Skin epidermis (tissue), 12 donors: ENCODE results near the gene MYO16.
"Not testable (repeated sequence)": the region's sequence is repeated elsewhere in the genome, so short reads cannot be mapped to it uniquely, and the experiment has no call there.

Experiments used
- H3K27ac ChIP-seq, 21 experiments: fragments of 200-600 bp; sonication (generic) in 11 of 21; one replicate each; pipeline ENCODE4 v1.5.0; 2020; ENCODE audit warnings: mild to moderate bottlenecking in 3 of 21, inconsistent platforms in 2 of 21, moderate library complexity in 2 of 21
- H3K4me3 ChIP-seq, 7 experiments: fragments of 200-600 bp; sonication (generic) in 2 of 7; one replicate each; pipeline ENCODE4 v1.5.0; 2020; ENCODE audit warnings: inconsistent platforms in 2 of 7, mild to moderate bottlenecking in 2 of 7, moderate library complexity in 1 of 7

The MYO16 gene

DNA sequence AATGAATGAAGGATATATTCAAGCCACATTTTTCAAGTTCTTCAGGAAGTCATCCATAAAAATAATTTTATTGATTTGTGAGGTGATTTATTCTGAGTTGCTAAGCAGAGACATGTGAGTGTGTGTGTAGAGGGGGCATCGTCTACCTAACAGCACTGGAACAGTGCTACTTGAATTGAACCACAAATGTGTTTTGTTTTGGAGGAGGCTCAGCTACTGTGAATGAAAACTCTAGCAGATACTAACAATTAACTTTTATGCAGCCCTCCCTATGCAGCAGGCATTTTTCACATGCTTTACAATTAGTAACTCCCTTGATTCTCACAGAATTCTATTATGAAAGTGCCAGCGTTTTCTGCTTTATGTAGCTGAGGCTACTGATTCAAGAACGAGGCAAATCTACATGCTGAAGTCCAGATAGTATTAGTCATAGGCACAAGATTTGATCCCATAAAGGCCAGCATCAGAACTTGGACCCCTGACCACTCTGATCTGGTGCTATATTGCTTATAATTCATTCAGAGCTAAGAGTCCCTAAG is 103.7 kb downstream of the MYO16 start:
- no peak overlapping the region for H3K4me3 ChIP-seq
- no peak overlapping the region for H3K27ac ChIP-seq

DNA sequence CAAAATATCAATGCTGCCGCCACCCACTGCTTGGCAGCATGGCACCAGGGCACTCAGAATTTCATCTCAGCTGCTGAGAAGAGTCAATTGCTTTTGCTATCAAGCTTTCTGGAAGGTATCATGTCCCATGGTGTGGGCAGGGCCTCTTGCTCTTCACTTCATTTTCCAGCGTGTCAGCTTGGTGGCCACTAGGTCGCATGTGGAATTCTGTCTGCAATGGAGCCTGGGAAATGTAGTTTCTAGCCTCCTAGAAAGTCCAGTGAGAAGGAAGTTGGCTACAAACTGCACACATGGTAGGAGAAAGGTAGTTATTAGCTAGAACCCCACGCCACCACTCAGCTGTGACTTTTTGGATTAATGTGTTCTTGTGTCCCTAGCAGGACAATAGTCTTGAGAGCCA is 105.3 kb downstream of the MYO16 start:
- Histone ChIP-seq H3K27ac (no peak overlapping the region), H3K4me3 (no peak overlapping the region)

DNA sequence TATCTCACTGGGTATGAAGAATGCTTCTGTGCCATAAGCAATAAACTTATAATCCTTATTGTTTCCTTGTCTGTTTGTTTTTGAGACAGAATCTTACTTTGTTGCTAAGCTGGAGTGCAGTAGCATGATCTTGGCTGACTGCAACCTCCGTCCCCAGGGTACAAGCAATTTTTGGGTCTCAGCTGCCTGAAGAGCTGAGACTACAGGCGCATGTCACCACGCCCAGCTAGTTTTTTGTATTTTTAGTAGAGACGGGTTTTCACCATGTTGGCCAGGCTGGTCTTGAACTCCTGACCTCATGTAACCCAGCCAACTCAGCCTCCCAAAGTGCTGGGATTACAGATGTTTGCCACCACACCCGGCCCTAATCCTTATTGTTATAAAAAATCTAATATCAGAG is 112.5 kb downstream of the MYO16 start:
- Histone ChIP-seq H3K4me3 (no peak overlapping the region), H3K27ac (no peak overlapping the region)

DNA sequence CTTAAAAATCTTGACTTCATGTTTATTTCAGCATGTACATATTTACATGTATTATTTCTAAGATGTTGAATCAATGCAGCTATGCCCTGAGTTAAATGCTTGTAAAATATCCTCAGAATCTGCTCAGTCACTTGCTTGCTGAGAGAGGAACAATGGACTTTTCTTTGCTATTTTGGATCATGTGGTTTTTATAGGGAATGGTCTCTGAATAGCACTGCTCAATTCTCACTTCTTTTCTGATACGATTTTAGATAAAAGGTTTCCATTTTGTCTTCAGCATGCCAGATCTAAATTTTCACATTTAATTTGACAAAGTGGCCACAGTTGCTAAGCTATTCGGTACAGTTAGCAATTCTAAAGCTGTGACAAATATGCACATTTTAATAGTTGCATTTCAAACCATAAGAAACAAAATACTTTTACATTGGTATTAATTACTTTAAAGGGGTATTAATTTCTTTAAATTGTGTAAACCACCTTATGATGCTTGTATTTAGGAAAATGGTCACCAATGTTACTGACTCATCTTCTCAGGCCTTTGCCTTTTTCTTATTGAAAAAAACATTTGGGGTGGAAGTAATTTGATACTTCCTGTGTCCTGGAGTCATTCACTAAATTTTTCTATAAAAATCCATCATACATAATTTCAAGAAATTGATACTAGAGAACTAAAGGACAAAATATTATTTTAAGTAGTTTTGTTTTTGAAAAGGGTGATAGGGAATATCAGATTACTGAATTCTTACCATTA is 113.5 kb downstream of the MYO16 start:
- Histone ChIP-seq H3K27ac (no peak overlapping the region), H3K4me3 (no peak overlapping the region)

DNA sequence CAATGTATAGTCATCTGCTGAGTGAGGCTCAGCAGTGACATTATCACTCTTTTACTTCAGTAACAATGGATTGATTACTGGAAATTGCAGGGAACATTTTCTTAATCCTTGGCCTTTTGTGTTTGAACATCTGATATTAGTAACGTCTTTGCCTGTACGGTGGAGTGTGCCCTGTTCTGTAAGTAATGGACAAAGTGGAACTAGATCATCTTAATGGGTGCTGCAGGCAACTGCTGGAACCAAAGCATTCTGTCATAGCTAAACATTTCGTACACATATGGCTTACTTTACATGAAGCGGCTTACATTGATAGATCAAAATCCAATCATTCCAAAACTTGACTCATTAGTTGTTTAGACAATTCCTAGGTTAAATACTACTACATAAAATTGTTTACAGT is 114.1 kb downstream of the MYO16 start:
- Histone ChIP-seq H3K27ac (no peak overlapping the region), H3K4me3 (no peak overlapping the region)

DNA sequence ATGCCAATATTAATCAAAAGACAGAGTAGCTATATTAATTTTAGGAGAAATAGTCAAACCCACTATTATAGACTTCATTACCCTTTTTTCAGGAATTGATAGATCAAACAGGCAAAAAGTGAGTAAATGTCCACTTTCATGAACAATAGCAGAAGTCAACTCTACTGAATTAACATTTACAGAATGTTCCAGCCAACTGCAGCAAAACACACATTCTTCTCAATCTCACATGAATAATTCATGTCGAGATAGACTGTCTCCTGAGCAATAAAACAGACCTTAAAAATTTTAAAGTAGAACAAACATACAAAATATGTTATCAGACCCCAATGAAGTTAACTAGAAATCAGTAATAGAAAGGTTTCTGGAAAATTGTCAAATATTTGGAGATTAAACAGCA is 118.4 kb downstream of the MYO16 start:
- H3K27ac ChIP-seq: no peak overlapping the region
- H3K4me3 ChIP-seq: no peak overlapping the region

DNA sequence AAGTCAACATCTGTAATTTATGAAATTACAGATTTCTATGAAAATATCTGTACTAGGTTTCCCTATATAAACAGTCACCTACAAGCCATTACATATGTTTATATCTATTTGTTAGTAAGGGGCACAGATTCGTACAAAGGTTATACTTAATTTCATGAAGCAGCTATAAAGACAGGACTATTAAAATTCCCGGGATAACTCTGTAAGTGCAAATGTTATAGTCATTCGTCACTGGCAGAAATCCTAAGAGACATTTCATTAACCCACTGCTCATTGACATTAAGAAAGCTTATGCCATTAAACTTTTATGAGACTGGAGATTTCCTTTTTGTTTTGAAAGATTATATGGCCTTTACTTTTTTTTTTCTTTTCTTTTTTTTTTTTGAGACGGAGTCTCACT is 122.9 kb downstream of the MYO16 start:
- Histone ChIP-seq H3K27ac (no peak overlapping the region), H3K4me3 (no peak overlapping the region)

DNA sequence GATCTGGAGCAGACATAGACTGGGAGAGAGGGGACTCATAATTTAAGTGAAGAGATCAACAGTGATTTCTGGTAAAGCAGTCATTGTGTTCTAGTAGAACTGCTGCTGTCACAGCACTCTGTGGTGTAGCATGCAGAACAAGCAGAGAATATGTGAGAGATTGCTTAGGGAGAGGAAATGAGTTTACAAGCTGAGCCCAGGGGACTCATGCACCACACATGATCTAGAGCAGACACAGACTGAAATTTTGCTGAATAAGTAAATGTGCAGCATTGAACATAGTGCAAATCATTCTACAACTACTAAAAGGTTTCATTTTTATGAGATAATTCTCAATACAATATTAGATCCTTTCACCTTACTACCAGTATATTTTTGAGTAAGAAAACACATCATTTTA is 125.7 kb downstream of the MYO16 start:
- Histone ChIP-seq H3K27ac (peak overlapping the region in 1 of 21 experiments; percentile 10), H3K4me3 (no peak overlapping the region)

DNA sequence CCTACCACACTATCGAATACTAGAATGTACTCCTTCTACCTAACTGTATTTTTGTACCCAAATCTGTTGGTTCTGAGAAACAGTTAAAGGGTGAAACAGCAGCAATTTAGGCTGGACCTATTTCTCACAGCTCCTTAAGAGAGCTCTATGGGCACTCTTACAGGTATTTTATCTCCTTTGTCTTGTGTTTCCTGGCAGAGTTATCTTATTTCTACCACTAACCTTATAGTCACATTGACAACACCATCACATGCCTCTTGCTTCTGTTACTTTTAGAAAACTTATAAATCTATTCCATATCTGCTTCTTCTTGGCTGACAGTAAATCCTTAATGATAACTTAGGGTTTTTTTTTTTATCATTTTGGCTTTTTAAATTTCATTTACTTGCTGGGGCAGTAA is 130.7 kb downstream of the MYO16 start:
- Histone ChIP-seq H3K27ac (no peak overlapping the region), H3K4me3 (no peak overlapping the region)

DNA sequence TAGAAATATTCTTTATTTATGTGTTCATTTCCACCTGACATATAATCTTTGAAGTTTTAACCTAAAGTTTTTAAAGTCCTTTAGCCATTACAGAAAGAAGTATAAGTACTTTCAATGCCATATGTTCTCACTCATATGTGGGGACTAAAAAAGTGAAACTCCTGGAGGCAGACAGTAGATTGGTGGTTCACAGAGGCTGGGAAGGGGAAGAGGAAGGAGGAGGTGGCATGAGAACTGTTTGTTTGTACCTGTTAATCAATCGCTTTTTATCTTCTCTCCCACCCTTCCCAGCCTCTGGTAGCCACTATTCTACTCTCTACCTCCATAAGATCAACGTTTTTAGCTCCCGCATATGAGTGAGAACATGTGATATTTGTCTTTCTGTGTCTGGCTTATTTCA is 131.1 kb downstream of the MYO16 start:
- no peak overlapping the region for H3K4me3 ChIP-seq
- no peak overlapping the region for H3K27ac ChIP-seq

DNA sequence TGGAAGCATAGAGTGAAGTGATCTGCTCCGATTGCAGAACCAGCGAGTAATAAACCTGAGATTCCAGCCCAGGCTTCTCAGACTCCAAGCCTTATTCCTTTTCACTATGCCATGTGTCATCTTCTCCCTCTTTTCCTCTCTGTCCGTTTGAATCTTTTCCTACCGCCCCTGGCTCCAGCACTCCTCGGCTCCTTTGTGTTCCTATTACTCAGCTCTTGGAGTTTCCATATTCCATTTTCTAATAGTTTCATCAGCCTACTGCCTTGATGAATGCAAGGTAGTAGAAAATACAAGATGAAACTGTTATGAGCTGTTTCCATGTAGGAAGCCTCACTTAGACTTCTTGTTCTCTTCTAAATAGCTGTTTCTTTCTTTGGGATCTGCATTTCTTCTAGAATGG is 138.6 kb downstream of the MYO16 start:
- H3K27ac ChIP-seq: no peak overlapping the region

DNA sequence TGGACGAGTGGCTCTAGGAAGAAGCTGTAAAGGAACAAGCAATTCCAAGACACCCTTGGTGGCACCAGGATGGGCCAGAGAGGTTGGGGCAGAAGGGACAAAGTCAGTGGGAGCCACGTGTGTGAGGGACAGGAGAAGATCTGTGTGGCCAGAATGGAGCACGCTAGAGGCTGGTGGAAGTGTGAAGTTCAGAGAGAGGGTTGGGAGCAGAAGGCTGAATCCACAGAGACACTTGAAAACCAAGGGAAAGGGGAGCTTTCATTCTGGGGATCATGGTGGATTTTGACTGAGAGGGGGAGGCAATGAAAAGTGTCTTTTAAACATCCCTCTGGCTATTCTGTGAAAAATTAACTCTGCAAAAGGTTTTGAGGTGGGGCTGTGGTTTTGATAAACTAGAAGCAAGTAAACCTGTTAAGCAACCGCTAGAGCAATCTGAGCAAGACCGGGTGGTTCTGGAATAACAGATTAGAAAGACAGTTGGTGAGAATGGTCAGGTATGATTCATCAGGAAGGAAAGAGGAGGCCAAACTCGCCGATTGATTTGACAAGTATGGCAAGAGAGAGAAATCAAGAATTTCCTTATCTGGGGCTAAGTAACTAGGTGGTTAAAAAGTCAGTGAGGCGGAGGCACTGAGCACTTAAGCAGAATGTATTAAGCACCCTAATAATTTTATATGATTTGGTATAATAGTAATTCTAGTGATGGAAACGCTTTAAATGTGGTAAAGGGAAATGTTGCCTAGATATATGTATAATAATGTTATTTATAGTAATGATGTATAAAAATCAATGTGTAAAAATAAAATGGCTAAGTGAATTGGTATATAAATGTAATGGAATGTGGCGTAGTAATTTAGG is 140.0 kb downstream of the MYO16 start:
- no peak overlapping the region for H3K4me3 ChIP-seq
- H3K27ac ChIP-seq: no peak overlapping the region

More for the DNA sequence above, 138.6 kb downstream of the MYO16 start:
- no peak overlapping the region for H3K4me3 ChIP-seq

DNA sequence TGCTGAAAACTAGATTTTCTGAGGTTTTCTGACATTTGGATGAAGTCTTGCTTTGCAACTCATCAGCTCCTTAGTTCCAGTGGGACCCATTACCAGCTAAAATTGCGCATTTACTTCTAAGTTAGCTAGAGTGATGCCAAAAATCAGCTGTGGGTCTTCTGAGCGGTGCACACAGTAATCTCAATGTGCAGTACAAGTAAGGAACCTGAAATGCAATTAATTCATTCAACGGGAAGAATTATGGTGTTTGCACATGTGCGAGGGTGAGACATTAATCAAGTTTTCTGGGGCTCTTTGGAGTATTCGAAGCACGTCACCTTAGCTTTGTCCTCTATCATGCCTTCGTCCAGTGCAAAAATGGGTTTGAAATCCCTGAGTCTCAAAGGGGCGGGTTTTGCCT is 146.2 kb downstream of the MYO16 start:
- Histone ChIP-seq H3K27ac (no peak overlapping the region), H3K4me3 (no peak overlapping the region)

DNA sequence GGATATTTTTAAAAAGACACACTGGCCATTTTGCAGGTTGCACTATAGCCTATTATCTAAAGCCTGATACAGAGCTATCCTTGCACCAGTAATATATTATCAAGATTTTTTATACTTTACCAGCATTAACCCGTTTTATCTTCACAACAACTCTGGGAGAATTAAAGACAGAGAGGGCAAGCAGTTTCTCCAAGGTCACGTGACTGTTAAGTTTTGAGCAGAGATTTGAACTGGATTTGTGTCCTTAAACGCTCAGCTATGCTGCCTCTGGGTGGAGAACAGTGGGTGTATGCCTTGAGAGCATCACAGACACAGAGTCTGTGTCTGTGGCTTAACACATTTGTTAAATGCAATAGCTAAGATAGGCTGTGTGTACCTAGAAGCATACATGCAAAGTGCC is 147.2 kb downstream of the MYO16 start:
- no peak overlapping the region for H3K27ac ChIP-seq
- no peak overlapping the region for H3K4me3 ChIP-seq

DNA sequence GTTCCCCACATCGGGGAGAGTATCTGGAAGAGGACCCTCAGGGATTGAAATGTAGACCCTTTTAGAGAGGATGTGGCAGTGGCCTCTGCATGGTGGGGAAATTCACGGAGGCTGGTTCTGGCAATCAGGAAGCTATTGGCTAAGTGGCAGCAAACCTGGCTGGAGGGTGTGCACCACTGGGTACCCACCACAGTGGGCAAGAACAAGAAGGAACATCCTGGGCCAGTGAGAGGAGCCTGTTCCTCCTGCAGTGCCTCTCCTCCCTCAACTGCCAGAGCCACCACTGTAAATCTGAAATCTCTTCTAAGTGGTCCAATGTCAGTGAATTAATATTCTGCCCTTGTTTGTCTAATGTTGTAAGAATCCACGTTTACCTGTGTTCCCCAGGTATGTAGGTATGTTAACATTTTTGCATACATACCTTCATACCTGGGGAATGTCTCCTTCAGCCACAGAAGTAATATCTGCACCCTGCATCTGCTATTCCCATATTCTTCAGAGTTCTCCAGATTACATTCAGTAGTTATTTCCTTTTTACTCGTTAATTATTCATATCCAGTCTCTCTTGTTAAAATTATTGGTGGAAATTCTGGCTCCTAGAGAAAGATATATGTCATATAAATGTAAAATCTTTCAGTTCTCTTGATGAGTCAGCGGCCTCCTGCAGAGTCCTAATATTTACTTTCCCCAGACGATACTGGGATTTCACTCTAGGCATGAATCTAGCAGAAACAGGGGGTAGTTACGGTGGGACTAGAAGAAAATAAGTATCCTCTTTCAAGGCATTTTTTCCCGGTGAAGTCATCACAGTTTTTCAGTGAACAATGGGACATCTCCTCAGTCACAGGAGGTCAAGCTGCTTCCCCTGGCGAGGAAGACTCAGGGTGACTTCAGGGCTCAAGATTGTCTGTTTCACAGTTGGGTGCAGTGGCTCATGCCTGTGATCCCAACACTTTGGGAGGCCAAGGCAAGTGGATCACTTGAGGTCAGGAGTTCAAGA is 148.3 kb downstream of the MYO16 start:
- no peak overlapping the region for H3K4me3 ChIP-seq
- H3K27ac ChIP-seq: no peak overlapping the region

DNA sequence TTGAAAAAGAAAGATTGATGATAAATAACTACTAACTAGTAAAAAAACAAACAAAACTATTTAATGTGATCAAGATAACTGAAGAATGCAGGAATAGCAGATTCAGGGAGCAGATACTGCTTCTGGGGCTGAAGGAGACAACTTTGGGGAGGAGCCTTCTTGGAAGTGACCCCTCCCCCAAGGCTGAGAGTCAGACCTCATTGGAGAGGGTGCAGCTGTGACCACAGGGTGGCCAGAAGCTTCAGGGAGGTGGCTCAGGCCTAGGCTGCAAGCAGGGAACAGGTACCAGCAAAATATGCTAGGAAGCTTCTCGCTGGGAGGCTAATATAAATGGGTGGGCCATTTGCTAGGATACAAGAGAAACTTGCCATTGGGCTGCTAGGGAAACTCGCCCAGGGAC is 149.9 kb downstream of the MYO16 start:
- Histone ChIP-seq H3K27ac (no peak overlapping the region), H3K4me3 (no peak overlapping the region)

DNA sequence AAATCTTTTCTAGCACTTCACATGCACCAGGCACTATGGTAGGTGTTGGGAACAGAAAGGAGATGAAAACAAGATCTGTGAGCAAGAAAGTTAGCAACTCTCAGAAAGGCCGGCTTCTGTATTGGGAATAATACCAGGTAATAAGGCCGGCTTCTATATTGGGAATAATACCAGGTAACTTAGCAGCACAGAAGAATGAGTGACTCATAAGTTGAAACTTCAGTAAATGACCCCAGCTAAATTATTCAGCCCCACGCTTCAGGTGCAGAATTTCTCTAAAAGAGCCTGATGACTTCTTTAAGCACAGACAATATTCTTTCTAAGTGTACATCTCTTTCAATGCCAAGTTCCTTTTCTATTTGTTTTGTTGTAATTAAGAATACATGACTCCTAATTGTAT is 151.3 kb downstream of the MYO16 start:
- no peak overlapping the region for H3K4me3 ChIP-seq

DNA sequence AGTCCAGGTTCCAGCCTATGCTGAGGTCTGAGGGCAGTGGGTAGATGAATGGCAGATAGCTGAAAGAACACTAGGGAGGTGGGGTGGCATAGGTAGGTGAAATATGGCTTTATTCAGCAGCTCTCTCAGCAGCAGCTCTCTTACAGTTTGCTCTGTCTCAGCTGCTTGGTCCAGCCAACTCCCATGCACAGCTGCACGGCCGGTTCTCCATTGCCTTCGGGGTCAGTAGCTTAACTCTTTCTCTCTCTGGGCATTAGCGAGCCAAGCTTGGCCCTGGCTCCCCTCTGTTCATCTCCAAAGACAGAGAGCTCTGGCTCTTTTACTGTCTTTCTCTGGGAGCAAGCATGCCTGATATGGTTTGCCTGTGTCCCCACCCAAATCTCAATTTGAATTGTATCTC is 151.9 kb downstream of the MYO16 start:
- H3K27ac ChIP-seq: no peak overlapping the region
- no peak overlapping the region for H3K4me3 ChIP-seq

More for the DNA sequence above, 151.3 kb downstream of the MYO16 start:
- no peak overlapping the region for H3K27ac ChIP-seq

DNA sequence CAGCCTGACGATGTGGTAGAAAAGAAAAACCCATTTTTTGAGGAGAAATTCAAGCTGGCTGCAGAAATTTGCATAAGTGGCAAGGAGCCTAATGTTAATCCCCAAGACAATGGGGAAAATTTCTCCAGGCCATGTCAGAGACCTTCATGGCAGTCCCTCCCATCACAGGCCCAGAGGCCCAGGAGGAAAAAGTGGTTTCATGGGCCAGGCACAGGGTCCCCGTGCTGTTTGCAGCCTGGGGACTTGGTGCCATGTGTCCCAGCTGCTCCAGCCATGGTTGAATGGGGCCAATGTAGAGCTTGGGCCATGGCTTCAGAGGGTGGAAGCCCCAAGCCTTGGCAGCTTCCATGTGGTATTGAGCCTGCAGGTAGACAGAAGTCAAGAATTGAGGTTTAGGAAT is 153.1 kb downstream of the MYO16 start:
- not testable (repeated sequence) for H3K27ac ChIP-seq, H3K4me3 ChIP-seq

DNA sequence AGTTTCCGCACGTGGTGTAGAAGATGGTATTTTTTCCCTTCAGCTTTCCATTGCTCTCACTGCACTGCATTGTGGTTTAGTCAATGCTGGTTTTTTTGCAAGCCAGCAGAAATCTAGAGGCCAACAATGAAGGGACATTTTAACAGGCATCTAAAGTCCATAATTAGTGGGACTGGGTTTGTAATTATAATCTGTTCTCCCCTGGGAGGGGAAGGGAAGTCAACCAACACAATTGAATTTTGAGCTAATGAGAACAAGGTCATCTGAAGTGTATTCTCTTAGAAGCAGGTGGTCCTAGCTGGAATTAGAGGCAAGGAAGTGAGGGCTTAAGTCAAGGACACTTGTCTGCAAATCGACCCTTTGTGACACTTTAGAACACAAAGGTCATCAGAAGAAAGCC is 156.4 kb downstream of the MYO16 start:
- no peak overlapping the region for H3K4me3 ChIP-seq
- H3K27ac ChIP-seq: no peak overlapping the region
